Measurements from ENCODE around the gene NAV1. TPM values are rescaled to one million over a fixed set of nuclear protein-coding genes. Genes with fewer than 3 reads are reported as not detected.

NAV1 gene
- total and polyA plus RNA-seq, 9 of the 15 experiments (the other 6 are each of a cell fraction or from before 2014, with no cell fraction given), result 0.91 to 16.8 (median 3.2) TPM

DNA sequence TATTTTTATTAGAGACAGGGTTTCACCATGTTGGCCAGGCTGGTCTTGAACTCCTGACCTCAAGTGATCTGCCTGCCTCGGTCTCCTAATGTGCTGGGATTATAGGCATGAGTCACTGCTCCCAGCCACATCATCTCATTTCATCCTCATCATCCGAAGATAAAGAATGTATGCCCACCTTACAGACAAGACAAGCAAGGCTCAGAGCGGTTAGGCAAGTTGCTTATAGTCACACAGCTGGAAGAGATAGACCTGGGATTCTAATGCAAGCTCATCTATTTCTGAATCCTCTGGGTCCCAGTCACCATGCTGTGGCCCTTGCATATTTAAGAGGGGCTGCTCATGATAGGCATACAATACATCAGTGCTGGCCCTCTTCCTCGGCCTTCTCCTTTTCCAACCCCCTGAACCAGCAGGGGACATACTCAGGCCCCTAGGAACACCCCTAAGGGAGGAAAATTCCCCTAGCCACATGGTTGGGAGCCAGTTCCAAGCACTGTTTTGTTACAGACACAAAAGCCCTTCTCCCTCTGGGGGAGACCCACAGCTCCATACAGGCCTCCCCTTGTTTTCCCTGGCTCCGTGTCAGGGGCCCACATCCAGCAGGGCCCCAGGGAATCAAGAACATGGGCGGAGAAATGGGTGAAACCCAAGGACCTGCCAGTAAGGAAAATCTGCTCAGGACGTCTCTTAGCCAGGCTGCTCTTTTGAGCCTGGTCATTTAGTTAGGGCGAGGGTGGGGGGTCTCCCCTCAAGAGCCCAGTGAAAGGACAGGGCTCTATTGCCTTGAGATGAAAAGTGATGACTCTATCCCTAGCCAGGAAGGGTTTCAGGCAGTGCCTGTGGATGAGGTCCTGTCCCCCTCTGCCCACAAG is 38.9 kb upstream of the NAV1 start (continued):
- TF ChIP-seq NUFIP1 (IDR thresholded peaks at IDR 0.05; ENCODE audit: partially characterized antibody) (no peak), YY1 (IDR thresholded peaks at IDR 0.05; ENCODE audit: borderline replicate concordance in 1 of 3, control insufficient read depth in 1 of 3, extremely low read depth in 1 of 3, insufficient read depth in 3 of 3, insufficient read length in 1 of 3, insufficient replicate concordance in 2 of 3, low read depth in 1 of 3, low read length in 2 of 3) (no peak), ZFP36 (IDR thresholded peaks at IDR 0.05; ENCODE audit: low read depth, low read length, partially characterized antibody) (peak; percentile 59), CHCHD3 (CRISPR knock-in tag; IDR thresholded peaks at IDR 0.05) (no peak), ATF4 (CRISPR knock-in tag; IDR thresholded peaks at IDR 0.05) (no peak), NELFE (IDR thresholded peaks at IDR 0.05; ENCODE audit: insufficient read depth, insufficient read length) (no peak), E4F1 (CRISPR knock-in tag; IDR thresholded peaks at IDR 0.05; ENCODE audit: borderline replicate concordance) (no peak), HNRNPL (IDR thresholded peaks at IDR 0.05; ENCODE audit: low read depth, low read length) (no peak), ZNF592 (IDR thresholded peaks at IDR 0.05) (no peak), HOMEZ (CRISPR knock-in tag; IDR thresholded peaks at IDR 0.05) (no peak), ZNF384 (IDR thresholded peaks at IDR 0.05; ENCODE audit: low read depth, low read length) (no peak)
- TF ChIP-seq, protein P1, sequence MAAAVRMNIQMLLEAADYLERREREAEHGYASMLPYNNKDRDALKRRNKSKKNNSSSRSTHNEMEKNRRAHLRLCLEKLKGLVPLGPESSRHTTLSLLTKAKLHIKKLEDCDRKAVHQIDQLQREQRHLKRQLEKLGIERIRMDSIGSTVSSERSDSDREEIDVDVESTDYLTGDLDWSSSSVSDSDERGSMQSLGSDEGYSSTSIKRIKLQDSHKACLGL (CRISPR knock-in tag; IDR thresholded peaks at IDR 0.05; ENCODE audit: borderline replicate concordance, poor library complexity, severe bottlenecking), result no peak
- TF ChIP-seq, protein P2, sequence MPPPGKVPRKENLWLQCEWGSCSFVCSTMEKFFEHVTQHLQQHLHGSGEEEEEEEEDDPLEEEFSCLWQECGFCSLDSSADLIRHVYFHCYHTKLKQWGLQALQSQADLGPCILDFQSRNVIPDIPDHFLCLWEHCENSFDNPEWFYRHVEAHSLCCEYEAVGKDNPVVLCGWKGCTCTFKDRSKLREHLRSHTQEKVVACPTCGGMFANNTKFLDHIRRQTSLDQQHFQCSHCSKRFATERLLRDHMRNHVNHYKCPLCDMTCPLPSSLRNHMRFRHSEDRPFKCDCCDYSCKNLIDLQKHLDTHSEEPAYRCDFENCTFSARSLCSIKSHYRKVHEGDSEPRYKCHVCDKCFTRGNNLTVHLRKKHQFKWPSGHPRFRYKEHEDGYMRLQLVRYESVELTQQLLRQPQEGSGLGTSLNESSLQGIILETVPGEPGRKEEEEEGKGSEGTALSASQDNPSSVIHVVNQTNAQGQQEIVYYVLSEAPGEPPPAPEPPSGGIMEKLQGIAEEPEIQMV (tag; conservative IDR thresholded peaks at IDR 0.05; ENCODE audit: low read depth), result no peak

Measured in K562 (cell line).